ENCODE data around the gene SHH. TPM values are rescaled to one million over a fixed set of nuclear protein-coding genes. Genes with fewer than 3 reads are reported as not detected.

Gene SHH
- total and polyA plus RNA-seq, 2 donors (not counting 1 experiment from before 2014, with no cell fraction given): under 0.01 TPM; not detected in 1

GRCh38 chr7:155795401-155795800 lies 16.9 kb downstream of the SHH start:
- H3K4me3 ChIP-seq (replicated peaks in 1 of 4; ENCODE audit: control extremely low read depth in 1 of 4, insufficient read depth in 1 of 4, low read depth in 3 of 4, low read length in 4 of 4): no peak overlapping the region
- no peak overlapping the region for H3K27ac ChIP-seq (ENCODE audit: insufficient read depth, low read length)
- H3K9ac ChIP-seq (ENCODE audit: insufficient read depth, low read length): no peak overlapping the region
- H4K20me1 ChIP-seq (ENCODE audit: control insufficient read depth, extremely low read depth, insufficient read depth, low read length): no peaks in the 10 kb centered on the region
- no peaks in the 10 kb centered on the region for H3K27me3 ChIP-seq (ENCODE audit: control insufficient read depth, insufficient read depth, low read length)
- H3K4me1 ChIP-seq (ENCODE audit: control insufficient read depth, extremely low read depth, insufficient read depth, low read length): no peaks in the 10 kb centered on the region
- no peaks in the 10 kb centered on the region for H3K9me3 ChIP-seq (ENCODE audit: control insufficient read depth, insufficient read depth, low read depth, low read length)
- no peaks in the 10 kb centered on the region for H3K36me3 ChIP-seq (ENCODE audit: control insufficient read depth, insufficient read depth, low read length)
- no peak for DNase-seq (ENCODE audit: low read depth in 2 of 2)
- TF ChIP-seq, protein P1, sequence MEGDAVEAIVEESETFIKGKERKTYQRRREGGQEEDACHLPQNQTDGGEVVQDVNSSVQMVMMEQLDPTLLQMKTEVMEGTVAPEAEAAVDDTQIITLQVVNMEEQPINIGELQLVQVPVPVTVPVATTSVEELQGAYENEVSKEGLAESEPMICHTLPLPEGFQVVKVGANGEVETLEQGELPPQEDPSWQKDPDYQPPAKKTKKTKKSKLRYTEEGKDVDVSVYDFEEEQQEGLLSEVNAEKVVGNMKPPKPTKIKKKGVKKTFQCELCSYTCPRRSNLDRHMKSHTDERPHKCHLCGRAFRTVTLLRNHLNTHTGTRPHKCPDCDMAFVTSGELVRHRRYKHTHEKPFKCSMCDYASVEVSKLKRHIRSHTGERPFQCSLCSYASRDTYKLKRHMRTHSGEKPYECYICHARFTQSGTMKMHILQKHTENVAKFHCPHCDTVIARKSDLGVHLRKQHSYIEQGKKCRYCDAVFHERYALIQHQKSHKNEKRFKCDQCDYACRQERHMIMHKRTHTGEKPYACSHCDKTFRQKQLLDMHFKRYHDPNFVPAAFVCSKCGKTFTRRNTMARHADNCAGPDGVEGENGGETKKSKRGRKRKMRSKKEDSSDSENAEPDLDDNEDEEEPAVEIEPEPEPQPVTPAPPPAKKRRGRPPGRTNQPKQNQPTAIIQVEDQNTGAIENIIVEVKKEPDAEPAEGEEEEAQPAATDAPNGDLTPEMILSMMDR (conservative IDR thresholded peaks at IDR 0.05 in 1 of 2, IDR thresholded peaks at IDR 0.05 in 1 of 2; ENCODE audit: low read depth in 1 of 2, low read length in 2 of 2): no peak
- TF ChIP-seq EZH2 (IDR thresholded peaks at IDR 0.05; ENCODE audit: low read length, missing control alignments): no peak
- H2AFZ ChIP-seq (ENCODE audit: low read length): no peak overlapping the region
- H3K4me2 ChIP-seq (ENCODE audit: extremely low read depth, insufficient read depth, low read length): no peak overlapping the region
- H3K79me2 ChIP-seq (ENCODE audit: control insufficient read depth, insufficient read depth, low read length): no peaks in the 10 kb centered on the region

- H3K27me3 ChIP-seq (ENCODE audit: control insufficient read depth, insufficient read depth, low read length): no peaks in the 10 kb centered on the region
- H3K9ac ChIP-seq (ENCODE audit: insufficient read depth, low read length): no peak overlapping the region
- no peak overlapping the region for H3K4me3 ChIP-seq (replicated peaks in 1 of 4; ENCODE audit: control extremely low read depth in 1 of 4, insufficient read depth in 1 of 4, low read depth in 3 of 4, low read length in 4 of 4)
- TF ChIP-seq, protein P1 (conservative IDR thresholded peaks at IDR 0.05 in 1 of 2, IDR thresholded peaks at IDR 0.05 in 1 of 2; ENCODE audit: low read depth in 1 of 2, low read length in 2 of 2): no peak
- TF ChIP-seq EZH2 (IDR thresholded peaks at IDR 0.05; ENCODE audit: low read length, missing control alignments): no peak
- no peaks in the 10 kb centered on the region for H4K20me1 ChIP-seq (ENCODE audit: control insufficient read depth, extremely low read depth, insufficient read depth, low read length)
- H3K4me2 ChIP-seq (ENCODE audit: extremely low read depth, insufficient read depth, low read length): no peak overlapping the region
- H3K4me1 ChIP-seq (ENCODE audit: control insufficient read depth, extremely low read depth, insufficient read depth, low read length): no peaks in the 10 kb centered on the region
- no peak overlapping the region for H2AFZ ChIP-seq (ENCODE audit: low read length)
- no peaks in the 10 kb centered on the region for H3K79me2 ChIP-seq (ENCODE audit: control insufficient read depth, insufficient read depth, low read length)
- no peak for DNase-seq (ENCODE audit: low read depth in 2 of 2)
- H3K27ac ChIP-seq (ENCODE audit: insufficient read depth, low read length): no peak overlapping the region
- no peaks in the 10 kb centered on the region for H3K9me3 ChIP-seq (ENCODE audit: control insufficient read depth, insufficient read depth, low read depth, low read length)
- no peaks in the 10 kb centered on the region for H3K36me3 ChIP-seq (ENCODE audit: control insufficient read depth, insufficient read depth, low read length)
Observed at GRCh38 chr7:155794196-155794595, 18.1 kb downstream of the SHH start.

- H3K27ac ChIP-seq (ENCODE audit: insufficient read depth, low read length): no peak overlapping the region
- DNase-seq (ENCODE audit: low read depth in 2 of 2): no peak
- no peak for TF ChIP-seq EZH2 (IDR thresholded peaks at IDR 0.05; ENCODE audit: low read length, missing control alignments)
- TF ChIP-seq, protein P1 (conservative IDR thresholded peaks at IDR 0.05 in 1 of 2, IDR thresholded peaks at IDR 0.05 in 1 of 2; ENCODE audit: low read depth in 1 of 2, low read length in 2 of 2): no peak
Observed at GRCh38 chr7:155793720-155794119, 18.5 kb downstream of the SHH start.

More at GRCh38 chr7:155793720-155794119, 18.5 kb downstream of the SHH start:
- Histone ChIP-seq H3K4me2 (ENCODE audit: extremely low read depth, insufficient read depth, low read length) (no peak overlapping the region), H2AFZ (ENCODE audit: low read length) (no peak overlapping the region), H3K79me2 (ENCODE audit: control insufficient read depth, insufficient read depth, low read length) (no peaks in the 10 kb centered on the region), H3K9ac (ENCODE audit: insufficient read depth, low read length) (no peak overlapping the region), H3K4me3 (replicated peaks in 1 of 4; ENCODE audit: control extremely low read depth in 1 of 4, insufficient read depth in 1 of 4, low read depth in 3 of 4, low read length in 4 of 4) (no peak overlapping the region), H3K9me3 (ENCODE audit: control insufficient read depth, insufficient read depth, low read depth, low read length) (no peaks in the 10 kb centered on the region), H3K36me3 (ENCODE audit: control insufficient read depth, insufficient read depth, low read length) (no peaks in the 10 kb centered on the region), H3K27me3 (ENCODE audit: control insufficient read depth, insufficient read depth, low read length) (no peaks in the 10 kb centered on the region), H4K20me1 (ENCODE audit: control insufficient read depth, extremely low read depth, insufficient read depth, low read length) (no peaks in the 10 kb centered on the region), H3K4me1 (ENCODE audit: control insufficient read depth, extremely low read depth, insufficient read depth, low read length) (no peaks in the 10 kb centered on the region)
